HG03457 (cell line): Measurements from ENCODE around the gene SPRR3.

Experiments used
- ATAC-seq: cut with Tn5 transposase; IDR thresholded peaks from one replicate; pipeline ENCODE4 v1.9.1; 2021; ENCODE audit warnings: moderate number of reproducible peaks; ENCODE audit not compliant: unreplicated experiment

Gene SPRR3

GRCh38 chr1:153049211-153049610 is 47.7 kb downstream of the SPRR3 start:
- no peak for ATAC-seq
